HCT116 (cell line): ENCODE results near the gene DYNLT4. TPM values are rescaled to one million over a fixed set of nuclear protein-coding genes. Genes with fewer than 3 reads are reported as not detected.

ENCODE experiments used
- ATAC-seq: fragments of 200-7000 bp; cut with Tn5 transposase; 2 replicates; pipeline ENCODE4 v1.9.1; 2020; ENCODE audit warnings: mild to moderate bottlenecking, moderate library complexity
- BruUV-seq: library from RNA; stranded (reverse); fragments of 400-500 nt; replicated peaks from 2 replicates; lab custom pipeline; 2021; lab: Mats Ljungman, UMichigan
- CTCF ChIA-PET: fragments of 300-600 bp; sonication (Branson Sonifier 250); formaldehyde crosslinking; loops from one replicate; lab custom pipeline; 2021; ENCODE audit warnings: antibody characterized with exemption; lab: Charles Lee
- POLR2A ChIA-PET: fragments of 300-600, 350-600 bp; sonication (Branson Sonifier 250); formaldehyde crosslinking; loops from one replicate; lab custom pipeline; 2021; ENCODE audit warnings: antibody characterized with exemption; lab: Charles Lee
- RAD21 ChIA-PET, 2 experiments: fragments of 300-600 bp; sonication (Branson Sonifier 250); formaldehyde crosslinking; loops; one replicate each; lab custom pipeline; 2023; ENCODE audit warnings: low total read pairs in 2 of 2; ENCODE audit not compliant: uncharacterized antibody in 2 of 2, unreplicated experiment in 2 of 2, low non-redundant PET in 1 of 2; lab: Charles Lee
- DNase-seq: peaks from one replicate; pipeline ENCODE4 v3.0.0-alpha.2; 2010; ENCODE audit warnings: low read depth, low spot score
- H2AFZ ChIP-seq: fragments of 200-600 bp; shearing (Covaris generic), sonication (generic); 2 replicates; pipeline ENCODE4 v1.6.1; 2017; ENCODE audit warnings: low read depth, mixed run types, mixed read lengths, antibody characterized with exemption, low read length; ENCODE audit not compliant: poor library complexity, severe bottlenecking
- H3K27ac ChIP-seq: 2 replicates; pipeline ENCODE4 v1.5.1; 2012; ENCODE audit warnings: low read depth, low read length
- H3K27me3 ChIP-seq: fragments of 200-600 bp; sonication (generic); 2 replicates; pipeline ENCODE4 v1.6.1; 2016; ENCODE audit warnings: mixed run types, low read length, mixed read lengths; ENCODE audit not compliant: insufficient read depth
- H3K36me3 ChIP-seq, 2 experiments: fragments of 200-500 bp in 1 of 2; fragments of 200-600 bp in 1 of 2; sonication (Bioruptor generic) in 1 of 2; sonication (generic) in 1 of 2; 2 replicates each; pipeline versions ENCODE4 v1.5.1 to v1.6.1; 2014 to 2016; ENCODE audit warnings: low read length in 2 of 2, inconsistent platforms in 1 of 2, mixed read lengths in 1 of 2, mixed run types in 1 of 2; ENCODE audit not compliant: insufficient read depth in 2 of 2, control insufficient read depth in 1 of 2
- H3K4me1 ChIP-seq, 2 experiments: fragments of 200-600 bp in 1 of 2; sonication (generic) in 1 of 2; 2 replicates each; pipeline versions ENCODE4 v1.5.1 to v1.6.1; 2012 to 2017; ENCODE audit warnings: low read length in 2 of 2, inconsistent platforms in 1 of 2, mild to moderate bottlenecking in 1 of 2, mixed read lengths in 1 of 2, mixed run types in 1 of 2, moderate library complexity in 1 of 2; ENCODE audit not compliant: insufficient read depth in 2 of 2, control insufficient read depth in 1 of 2
- H3K4me2 ChIP-seq: fragments of 200-600 bp; sonication (generic); 2 replicates; pipeline ENCODE4 v1.6.1; 2017; ENCODE audit warnings: mixed run types, low read length, mixed read lengths
- H3K4me3 ChIP-seq, 2 experiments: fragments of 200-600 bp in 1 of 2; sonication (generic) in 1 of 2; replicated peaks in 1 of 2; 2 replicates each; pipeline ENCODE4 v1.5.1; 2011 to 2016; ENCODE audit warnings: low read length in 2 of 2, control low read depth in 1 of 2, low read depth in 1 of 2, mild to moderate bottlenecking in 1 of 2, mixed read lengths in 1 of 2, mixed run types in 1 of 2
- H3K79me2 ChIP-seq: fragments of 200-600 bp; sonication (generic); 2 replicates; pipeline ENCODE4 v1.6.1; 2017; ENCODE audit warnings: mild to moderate bottlenecking, mixed run types, low read length, moderate library complexity, mixed read lengths; ENCODE audit not compliant: insufficient read depth
- H3K9ac ChIP-seq: fragments of 200-600 bp; sonication (generic); 2 replicates; pipeline ENCODE4 v1.6.1; 2016; ENCODE audit warnings: low read length, mixed read lengths
- H3K9me2 ChIP-seq: fragments of 200-600 bp; sonication (generic), shearing (Covaris generic); 2 replicates; pipeline ENCODE4 v1.6.1; 2017; ENCODE audit warnings: mixed run types, mild to moderate bottlenecking, moderate library complexity; ENCODE audit not compliant: insufficient read depth
- H3K9me3 ChIP-seq, 2 experiments: fragments of 200-500 bp in 1 of 2; fragments of 200-600 bp in 1 of 2; sonication (Bioruptor generic) in 1 of 2; sonication (generic) in 1 of 2; 2 replicates each; pipeline ENCODE4 v1.6.1; 2014 to 2017; ENCODE audit warnings: low read length in 2 of 2, mixed read lengths in 2 of 2, inconsistent platforms in 1 of 2, low read depth in 1 of 2, mild to moderate bottlenecking in 1 of 2, mixed run types in 1 of 2, moderate library complexity in 1 of 2; ENCODE audit not compliant: control insufficient read depth in 1 of 2, insufficient read depth in 1 of 2
- H4K20me1 ChIP-seq: fragments of 200-600 bp; sonication (generic), shearing (Covaris generic); 2 replicates; pipeline ENCODE4 v1.6.1; 2017; ENCODE audit warnings: mixed run types, mild to moderate bottlenecking, moderate library complexity; ENCODE audit not compliant: insufficient read depth
- CBX3 ChIP-seq: IDR thresholded peaks from 2 replicates; pipeline ENCODE4 v1.6.1; 2012; ENCODE audit warnings: low read depth
- EGR1 ChIP-seq: IDR thresholded peaks from 2 replicates; pipeline ENCODE4 v1.6.1; 2012; ENCODE audit warnings: low read depth
- ELF1 ChIP-seq: IDR thresholded peaks from 2 replicates; pipeline ENCODE4 v1.6.1; 2012; ENCODE audit warnings: low read depth, borderline replicate concordance
- POLR2A ChIP-seq: IDR thresholded peaks from 2 replicates; pipeline ENCODE4 v1.7.0; 2011; ENCODE audit warnings: borderline replicate concordance; ENCODE audit not compliant: insufficient read depth, insufficient read length; ENCODE audit errors: extremely low read depth
- POLR2AphosphoS5 ChIP-seq: IDR thresholded peaks from 2 replicates; pipeline ENCODE4 v1.6.1; 2011; ENCODE audit warnings: mild to moderate bottlenecking, low read depth, low read length, moderate library complexity
- RAD21 ChIP-seq: IDR thresholded peaks from 2 replicates; pipeline ENCODE4 v1.6.1; 2012; ENCODE audit warnings: low read depth, mild to moderate bottlenecking
- SIN3A ChIP-seq: IDR thresholded peaks from 2 replicates; pipeline ENCODE4 v1.6.1; 2012; ENCODE audit warnings: low read depth
- SP1 ChIP-seq: IDR thresholded peaks from 2 replicates; pipeline ENCODE4 v1.6.1; 2012; ENCODE audit warnings: low read depth
- ZFX ChIP-seq: fragments of 450-650 bp; IDR thresholded peaks from 2 replicates; pipeline ENCODE4 v1.6.1; 2017
- ZNF274 ChIP-seq: fragments of 200-500 bp; sonication (Bioruptor generic); IDR thresholded peaks from 2 replicates; pipeline ENCODE4 v1.6.1; 2014; ENCODE audit warnings: mild to moderate bottlenecking, low read depth, low read length, inconsistent platforms
- intact Hi-C: fragments of 100-400 bp; cut with micrococcal nuclease; formaldehyde crosslinking; loops from 2 replicates; pipeline ENCODE4 v1.10.0; 2022
- total RNA-seq: library from RNA; stranded (reverse); gene quantifications from one replicate; pipeline ENCODE4 v1.2.1, GENCODE V29; 2021; ENCODE audit not compliant: unreplicated experiment
- TF ChIP-seq, protein P1 (sequence below): IDR thresholded peaks from 2 replicates; pipeline ENCODE4 v1.6.1; 2011; ENCODE audit warnings: mild to moderate bottlenecking, low read length, moderate library complexity; ENCODE audit not compliant: insufficient replicate concordance; ENCODE audit errors: extremely low read depth
- TF ChIP-seq, protein P2 (sequence below): IDR thresholded peaks from 2 replicates; pipeline ENCODE4 v1.6.1; 2012
- TF ChIP-seq, protein P3 (sequence below), 3 experiments: fragments of 200-600 bp in 1 of 3; sonication (generic) in 1 of 3; IDR thresholded peaks in 2 of 3; conservative IDR thresholded peaks in 1 of 3; 2 replicates each; pipeline ENCODE4 v1.5.1; 2012 to 2017; ENCODE audit warnings: low read depth in 2 of 3, low read length in 2 of 3, antibody characterized with exemption in 1 of 3, borderline replicate concordance in 1 of 3, control low read depth in 1 of 3, mild to moderate bottlenecking in 1 of 3, mixed read lengths in 1 of 3, mixed run types in 1 of 3, moderate library complexity in 1 of 3; ENCODE audit not compliant: insufficient read depth in 1 of 3

The DYNLT4 gene
- total RNA-seq, 1 experiment from 2014 or later: 0.96 TPM

DNA sequence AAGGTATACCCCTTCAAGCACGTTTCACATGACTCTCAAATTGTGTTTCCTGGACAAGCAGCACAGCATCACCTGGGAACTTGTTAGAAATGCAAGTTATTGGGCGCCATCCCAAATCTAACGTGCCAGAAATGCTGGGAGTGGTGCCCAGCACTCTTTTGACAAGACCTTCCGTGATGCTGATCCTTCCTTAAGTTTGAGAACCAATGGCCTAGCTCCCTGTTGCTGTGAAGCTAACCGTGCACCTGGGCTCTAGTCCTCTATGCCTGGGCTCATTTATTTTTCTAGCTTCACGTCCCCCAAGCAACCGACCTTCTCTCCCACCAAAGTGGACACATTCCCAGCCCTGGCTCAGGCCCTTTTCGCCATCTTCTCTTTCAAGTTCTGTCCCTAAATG, 23.5 kb downstream of the DYNLT4 start:
- H3K27ac ChIP-seq: no peak overlapping the region
- no peak overlapping the region for H3K4me3 ChIP-seq
- POLR2A ChIA-PET: interaction anchor here (1.1 to 3.7 kb wide), 5 partner anchors 8 to 53 kb away, joined by 3 to 16 read pairs (median 6); partner anchors contain the start of genes RNU5D-1 and RPS8
- BruUV-seq: no TSS peak
- DNase-seq (no peak), ATAC-seq (no peak)
- intact Hi-C loops: no loop called here
- CTCF ChIA-PET: interaction anchor here (1.1 kb wide), 1 partner anchor 16 kb away, joined by 3 read pairs; the partner anchor contains the start of gene PLK3
- H3K9me2 ChIP-seq: no peaks in the 10 kb centered on the region
- TF ChIP-seq EGR1 (no peak), ZFX (no peak), RAD21 (no peak), SP1 (no peak), POLR2AphosphoS5 (no peak), CBX3 (no peak), ELF1 (no peak), ZNF274 (no peak), POLR2A (no peak), SIN3A (no peak)
- TF ChIP-seq, protein P1, sequence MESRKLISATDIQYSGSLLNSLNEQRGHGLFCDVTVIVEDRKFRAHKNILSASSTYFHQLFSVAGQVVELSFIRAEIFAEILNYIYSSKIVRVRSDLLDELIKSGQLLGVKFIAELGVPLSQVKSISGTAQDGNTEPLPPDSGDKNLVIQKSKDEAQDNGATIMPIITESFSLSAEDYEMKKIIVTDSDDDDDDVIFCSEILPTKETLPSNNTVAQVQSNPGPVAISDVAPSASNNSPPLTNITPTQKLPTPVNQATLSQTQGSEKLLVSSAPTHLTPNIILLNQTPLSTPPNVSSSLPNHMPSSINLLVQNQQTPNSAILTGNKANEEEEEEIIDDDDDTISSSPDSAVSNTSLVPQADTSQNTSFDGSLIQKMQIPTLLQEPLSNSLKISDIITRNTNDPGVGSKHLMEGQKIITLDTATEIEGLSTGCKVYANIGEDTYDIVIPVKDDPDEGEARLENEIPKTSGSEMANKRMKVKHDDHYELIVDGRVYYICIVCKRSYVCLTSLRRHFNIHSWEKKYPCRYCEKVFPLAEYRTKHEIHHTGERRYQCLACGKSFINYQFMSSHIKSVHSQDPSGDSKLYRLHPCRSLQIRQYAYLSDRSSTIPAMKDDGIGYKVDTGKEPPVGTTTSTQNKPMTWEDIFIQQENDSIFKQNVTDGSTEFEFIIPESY: no peak
- TF ChIP-seq, protein P2, sequence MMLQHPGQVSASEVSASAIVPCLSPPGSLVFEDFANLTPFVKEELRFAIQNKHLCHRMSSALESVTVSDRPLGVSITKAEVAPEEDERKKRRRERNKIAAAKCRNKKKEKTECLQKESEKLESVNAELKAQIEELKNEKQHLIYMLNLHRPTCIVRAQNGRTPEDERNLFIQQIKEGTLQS: no peak
- TF ChIP-seq, protein P3, sequence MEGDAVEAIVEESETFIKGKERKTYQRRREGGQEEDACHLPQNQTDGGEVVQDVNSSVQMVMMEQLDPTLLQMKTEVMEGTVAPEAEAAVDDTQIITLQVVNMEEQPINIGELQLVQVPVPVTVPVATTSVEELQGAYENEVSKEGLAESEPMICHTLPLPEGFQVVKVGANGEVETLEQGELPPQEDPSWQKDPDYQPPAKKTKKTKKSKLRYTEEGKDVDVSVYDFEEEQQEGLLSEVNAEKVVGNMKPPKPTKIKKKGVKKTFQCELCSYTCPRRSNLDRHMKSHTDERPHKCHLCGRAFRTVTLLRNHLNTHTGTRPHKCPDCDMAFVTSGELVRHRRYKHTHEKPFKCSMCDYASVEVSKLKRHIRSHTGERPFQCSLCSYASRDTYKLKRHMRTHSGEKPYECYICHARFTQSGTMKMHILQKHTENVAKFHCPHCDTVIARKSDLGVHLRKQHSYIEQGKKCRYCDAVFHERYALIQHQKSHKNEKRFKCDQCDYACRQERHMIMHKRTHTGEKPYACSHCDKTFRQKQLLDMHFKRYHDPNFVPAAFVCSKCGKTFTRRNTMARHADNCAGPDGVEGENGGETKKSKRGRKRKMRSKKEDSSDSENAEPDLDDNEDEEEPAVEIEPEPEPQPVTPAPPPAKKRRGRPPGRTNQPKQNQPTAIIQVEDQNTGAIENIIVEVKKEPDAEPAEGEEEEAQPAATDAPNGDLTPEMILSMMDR (IDR thresholded peaks at IDR 0.05 in 2 of 3, conservative IDR thresholded peaks at IDR 0.05 in 1 of 3; ENCODE audit: borderline replicate concordance in 1 of 3, insufficient read depth in 1 of 3, low read depth in 2 of 3, low read length in 2 of 3): no peak
- no peaks in the 10 kb centered on the region for H3K27me3 ChIP-seq
- H2AFZ ChIP-seq: no peak overlapping the region
- H3K79me2 ChIP-seq: peaks cover 3% of the 10 kb centered on the region; the same call in 1 of the 2 replicates
- H3K9me3 ChIP-seq: no peaks in the 10 kb centered on the region
- H3K9ac ChIP-seq: no peak overlapping the region
- peaks cover 9 to 19% of the 10 kb centered on the region in 2 experiments; a peak in 3 of 4 replicates for H3K36me3 ChIP-seq
- peaks cover 6 to 24% of the 10 kb centered on the region in 2 experiments for H3K4me1 ChIP-seq
- RAD21 ChIA-PET: no interaction called here
- no peak overlapping the region for H3K4me2 ChIP-seq
- H4K20me1 ChIP-seq: peaks cover 2% of the 10 kb centered on the region; the same call in 1 of the 2 replicates
